WERI-Rb-1 (cell line): ENCODE measurements around the gene TFE3.

ENCODE experiments used
- DNase-seq: peaks from one replicate; pipeline ENCODE4 v3.0.0-alpha.2; 2020
- H3K27ac ChIP-seq: fragments of 250-450 bp; sonication (Bioruptor Pico); 2 replicates; pipeline ENCODE4 v1.5.1; 2020; ENCODE audit warnings: mild to moderate bottlenecking, moderate library complexity
- H3K27me3 ChIP-seq: fragments of 250-450 bp; sonication (Bioruptor Pico); 2 replicates; pipeline ENCODE4 v1.5.1; 2021; ENCODE audit warnings: mild to moderate bottlenecking, low read depth, moderate library complexity; ENCODE audit not compliant: insufficient read depth, severe bottlenecking
- H3K36me3 ChIP-seq: fragments of 250-450 bp; sonication (Bioruptor Pico); 2 replicates; pipeline ENCODE4 v1.5.1; 2020; ENCODE audit warnings: mild to moderate bottlenecking, moderate library complexity
- H3K4me3 ChIP-seq: 2 replicates; pipeline ENCODE4 v1.5.1; 2011; ENCODE audit warnings: low read depth, mild to moderate bottlenecking, control low read depth, low read length
- H3K9me3 ChIP-seq: fragments of 250-450 bp; sonication (Bioruptor Pico); 2 replicates; pipeline ENCODE4 v1.5.1; 2021; ENCODE audit warnings: mild to moderate bottlenecking, moderate library complexity; ENCODE audit not compliant: severe bottlenecking
- CTCF ChIP-seq: IDR thresholded peaks from 2 replicates; pipeline ENCODE4 v1.5.1; 2011; ENCODE audit warnings: low read depth, mild to moderate bottlenecking, control low read depth, inconsistent platforms, low read length

TFE3 gene

DNA sequence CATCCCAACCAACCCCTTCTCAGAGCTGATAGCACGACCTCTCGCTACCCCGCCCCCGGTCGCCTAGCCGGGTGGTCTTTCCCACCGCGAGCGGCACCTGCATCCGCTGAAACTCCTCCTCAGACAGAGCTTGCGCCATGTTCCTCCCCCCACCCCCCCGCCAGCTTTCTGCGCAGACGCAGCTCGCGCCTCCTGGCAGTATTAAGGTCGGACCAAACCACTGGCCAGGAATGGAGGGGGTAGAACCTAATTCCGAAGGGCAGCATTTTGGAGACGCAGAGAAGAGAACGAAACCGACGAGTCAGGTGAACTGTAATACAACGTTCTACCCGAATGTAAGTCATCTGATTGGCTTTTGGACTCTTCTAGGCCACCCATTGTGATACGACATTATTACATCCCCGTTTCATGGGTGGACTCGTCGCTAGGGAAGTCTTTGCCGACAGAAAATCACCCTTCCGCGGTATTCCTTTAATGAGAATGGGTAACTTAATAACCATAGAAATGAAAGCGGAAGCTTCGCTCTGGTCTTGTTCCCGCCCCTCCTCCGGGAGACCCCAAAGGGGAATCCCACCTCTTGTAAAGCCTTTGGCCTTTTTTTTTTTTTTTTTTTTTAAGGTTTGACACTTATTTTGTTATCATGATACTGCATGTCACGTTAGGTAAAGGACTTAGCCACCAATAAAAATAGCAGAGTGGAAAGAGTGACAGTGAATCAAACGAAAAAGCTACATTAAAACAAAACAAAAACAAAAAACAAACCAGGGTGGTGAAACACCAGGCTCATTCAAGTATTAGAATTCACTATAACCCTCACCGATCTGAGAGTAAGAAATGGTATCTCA lies 40.8 kb downstream of the TFE3 start, which contains the start of gene GRIPAP1:
Gene GRIPAP1, minus strand, starts transcription at position 174 of the 845 bp plus-strand sequence. Its CDS starts 35 bp downstream, at position 139.
- peak; percentile 76 for DNase-seq
- Histone ChIP-seq H3K4me3 (peak within 1 kb of the TSS; percentile 47), H3K27ac (peak within 1 kb of the TSS; percentile 91), H3K36me3 (peaks cover 10% of the 10 kb centered on the region), H3K9me3 (no peaks in the 10 kb centered on the region), H3K27me3 (peaks cover 10% of the 10 kb centered on the region)
- no peak for TF ChIP-seq CTCF

GRCh38 chrX:49001521-49002090 lies 41.6 kb downstream of the TFE3 start:
- no peak for TF ChIP-seq CTCF
- peaks cover 11% of the 10 kb centered on the region for H3K36me3 ChIP-seq
- peak overlapping the region; percentile 47 for H3K4me3 ChIP-seq
- peaks cover 7% of the 10 kb centered on the region for H3K27me3 ChIP-seq
- DNase-seq, result peak; percentile 55
- H3K9me3 ChIP-seq, result no peaks in the 10 kb centered on the region
- H3K27ac ChIP-seq, result peak overlapping the region; percentile 91

DNA sequence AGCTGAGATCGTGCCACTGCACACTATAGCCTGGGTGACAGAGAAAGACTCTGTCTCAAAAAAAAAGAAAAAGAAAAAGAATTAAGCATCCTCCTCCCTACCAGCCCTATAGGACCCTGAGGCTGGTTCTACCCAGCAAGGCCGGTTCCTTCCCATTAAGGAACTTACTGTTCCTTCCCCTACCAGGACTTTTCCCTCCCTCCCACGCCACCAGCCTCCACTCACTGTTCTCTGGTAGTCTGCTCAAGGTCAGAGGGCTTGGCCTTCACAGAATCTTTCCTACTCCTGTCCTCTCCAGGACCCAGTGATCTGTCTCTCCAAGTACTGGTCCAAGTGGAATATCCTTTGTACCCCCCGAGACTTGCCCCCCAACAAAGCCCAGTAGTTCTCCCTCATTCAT lies 42.5 kb downstream of the TFE3 start:
- Histone ChIP-seq H3K27ac (no peak overlapping the region), H3K4me3 (no peak overlapping the region), H3K36me3 (peaks cover 18% of the 10 kb centered on the region), H3K9me3 (no peaks in the 10 kb centered on the region), H3K27me3 (peaks cover 7% of the 10 kb centered on the region)
- TF ChIP-seq CTCF, result no peak
- DNase-seq, result no peak

DNA sequence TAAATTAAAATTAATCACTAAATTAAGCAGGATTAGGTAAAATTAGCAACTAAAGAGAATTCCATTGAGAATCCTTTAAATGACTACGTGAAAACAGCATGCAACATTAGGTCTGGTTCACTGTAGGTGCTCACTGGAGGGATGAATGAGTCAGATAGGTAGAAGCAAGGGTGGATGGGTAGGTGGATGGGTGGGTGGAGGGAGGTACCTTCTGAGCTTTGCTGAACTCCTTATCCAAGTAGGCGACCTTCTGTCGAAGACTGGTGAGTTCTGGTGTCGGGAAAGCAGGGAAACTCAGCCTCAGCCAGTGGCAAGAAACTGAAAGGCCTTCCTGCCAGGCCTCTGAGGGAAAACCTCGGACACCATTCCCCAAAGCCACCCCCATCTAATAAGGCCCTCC lies 44.1 kb downstream of the TFE3 start:
- no peak overlapping the region for H3K27ac ChIP-seq
- peaks cover 4% of the 10 kb centered on the region for H3K27me3 ChIP-seq
- no peak overlapping the region for H3K4me3 ChIP-seq
- no peaks in the 10 kb centered on the region for H3K9me3 ChIP-seq
- H3K36me3 ChIP-seq, result peaks cover 18% of the 10 kb centered on the region
- TF ChIP-seq CTCF, result no peak
- DNase-seq, result no peak

GRCh38 chrX:48998391-48998790 lies 44.8 kb downstream of the TFE3 start:
- no peak overlapping the region for H3K27ac ChIP-seq
- H3K4me3 ChIP-seq, result no peak overlapping the region
- no peaks in the 10 kb centered on the region for H3K27me3 ChIP-seq
- H3K36me3 ChIP-seq, result peaks cover 19% of the 10 kb centered on the region
- DNase-seq, result peak; percentile 20
- no peaks in the 10 kb centered on the region for H3K9me3 ChIP-seq
- TF ChIP-seq CTCF, result peak; percentile 36; the same call in 1 of the 2 replicates
